GM12892 (cell line): ENCODE results near the gene C2CD2L.
"Not testable (repeated sequence)": the region's sequence is repeated elsewhere in the genome, so short reads cannot be mapped to it uniquely, and the experiment has no call there.

Source experiments
- DNase-seq: peaks from one replicate; pipeline ENCODE4 v3.0.0; 2011; ENCODE audit not compliant: insufficient read length
- FAIRE-seq: peaks from 2 replicates; lab custom pipeline; 2011; peaks lifted over from hg19 to GRCh38; lab: Jason Lieb, UNC
- POLR2A ChIP-seq: IDR thresholded peaks from 2 replicates; pipeline ENCODE4 v1.6.1; 2011; ENCODE audit warnings: low read depth, low read length, control low read depth
- POLR2AphosphoS5 ChIP-seq: IDR thresholded peaks from 2 replicates; pipeline ENCODE4 v1.6.1; 2011; ENCODE audit warnings: low read depth, low read length, control low read depth
- TAF1 ChIP-seq: IDR thresholded peaks from 2 replicates; pipeline ENCODE4 v1.6.1; 2011; ENCODE audit warnings: low read depth, mild to moderate bottlenecking, control low read depth, low read length, borderline replicate concordance

The C2CD2L gene

GRCh38 chr11:119157063-119157462, 49.9 kb downstream of the C2CD2L start:
- TF ChIP-seq POLR2AphosphoS5 (no peak), TAF1 (no peak), POLR2A (no peak)
- no peak for DNase-seq
- FAIRE-seq: no peak

GRCh38 chr11:119158467-119158866, 51.3 kb downstream of the C2CD2L start:
- FAIRE-seq (no peak), DNase-seq (no peak)
- TF ChIP-seq POLR2AphosphoS5: no peak
- TF ChIP-seq POLR2A: no peak
- TF ChIP-seq TAF1: no peak

- no peak for FAIRE-seq
These were observed 53.0 kb downstream of the C2CD2L start for GRCh38 chr11:119160151-119160550.

GRCh38 chr11:119161871-119162270, 54.7 kb downstream of the C2CD2L start:
- FAIRE-seq (no peak), DNase-seq (no peak)
- TF ChIP-seq POLR2A (no peak), TAF1 (no peak), POLR2AphosphoS5 (no peak)

More at GRCh38 chr11:119160151-119160550, 53.0 kb downstream of the C2CD2L start:
- no peak for DNase-seq
- no peak for TF ChIP-seq TAF1
- TF ChIP-seq POLR2AphosphoS5: no peak
- TF ChIP-seq POLR2A: no peak

GRCh38 chr11:119166368-119167076, 59.4 kb downstream of the C2CD2L start:
- DNase-seq (no peak), FAIRE-seq (no peak)
- TF ChIP-seq TAF1 (no peak), POLR2AphosphoS5 (no peak), POLR2A (no peak)

- not testable (repeated sequence) for DNase-seq, FAIRE-seq
These were observed 59.9 kb downstream of the C2CD2L start for GRCh38 chr11:119167077-119167458.

GRCh38 chr11:119167933-119168332, 60.8 kb downstream of the C2CD2L start:
- TF ChIP-seq POLR2AphosphoS5 (no peak), POLR2A (no peak), TAF1 (no peak)
- no peak for DNase-seq
- FAIRE-seq: no peak
